Panc1 (cell line): ENCODE data around the gene NPNT. TPM values are rescaled to one million over a fixed set of nuclear protein-coding genes. Genes with fewer than 3 reads are reported as not detected.

Source experiments
- ATAC-seq: fragments of 200-7000 bp; cut with Tn5 transposase; 2 replicates; pipeline ENCODE4 v1.9.1; 2020; ENCODE audit warnings: mild to moderate bottlenecking, moderate library complexity
- BruUV-seq: library from RNA; stranded (reverse); fragments of 400-500 nt; replicated peaks from 2 replicates; lab custom pipeline; 2021; lab: Mats Ljungman, UMichigan
- CTCF ChIA-PET: fragments of 300-600 bp; sonication (Branson Sonifier 250); formaldehyde crosslinking; loops from one replicate; lab custom pipeline; 2022; ENCODE audit warnings: antibody characterized with exemption; lab: Charles Lee
- POLR2A ChIA-PET: fragments of 300-600 bp; sonication (Branson Sonifier 250); formaldehyde crosslinking; loops from one replicate; lab custom pipeline; 2022; ENCODE audit warnings: antibody characterized with exemption; lab: Charles Lee
- DNase-seq: peaks from one replicate; pipeline ENCODE4 v3.0.0-alpha.2; 2010; ENCODE audit warnings: low read depth, low spot score
- H3K27ac ChIP-seq: 2 replicates; pipeline ENCODE4 v1.5.1; 2011; ENCODE audit warnings: mild to moderate bottlenecking, low read length, inconsistent platforms
- H3K27me3 ChIP-seq: fragments of 200-500 bp; sonication (Bioruptor generic); 2 replicates; pipeline ENCODE4 v1.6.0; 2014; ENCODE audit warnings: low read length, inconsistent platforms; ENCODE audit not compliant: control insufficient read depth, insufficient read depth
- H3K36me3 ChIP-seq: fragments of 200-500 bp; sonication (Bioruptor generic); 2 replicates; pipeline ENCODE4 v1.5.1; 2014; ENCODE audit warnings: inconsistent platforms, mild to moderate bottlenecking, low read length, moderate library complexity; ENCODE audit not compliant: control insufficient read depth, insufficient read depth
- H3K4me1 ChIP-seq: 2 replicates; pipeline ENCODE4 v1.5.1; 2011; ENCODE audit warnings: inconsistent platforms, mild to moderate bottlenecking, low read length, moderate library complexity; ENCODE audit not compliant: control insufficient read depth, insufficient read depth
- H3K4me3 ChIP-seq, 2 experiments: 2 replicates each; pipeline ENCODE4 v1.5.1; 2011 to 2012; ENCODE audit warnings: low read depth in 2 of 2, low read length in 2 of 2, mild to moderate bottlenecking in 2 of 2, inconsistent platforms in 1 of 2, moderate library complexity in 1 of 2
- H3K9me3 ChIP-seq: fragments of 200-500 bp; sonication (Bioruptor generic); 2 replicates; pipeline ENCODE4 v1.5.1; 2014; ENCODE audit warnings: low read depth, mild to moderate bottlenecking, inconsistent platforms, low read length, moderate library complexity; ENCODE audit not compliant: control insufficient read depth, insufficient read depth
- POLR2AphosphoS5 ChIP-seq: IDR thresholded peaks from 2 replicates; pipeline ENCODE4 v1.6.1; 2012; ENCODE audit warnings: mild to moderate bottlenecking, low read depth, low read length, moderate library complexity
- SIN3A ChIP-seq: IDR thresholded peaks from 2 replicates; pipeline ENCODE4 v1.6.1; 2012; ENCODE audit warnings: low read depth, mild to moderate bottlenecking, low read length, moderate library complexity, borderline replicate concordance; ENCODE audit not compliant: insufficient read depth
- TCF7L2 ChIP-seq: IDR thresholded peaks from 2 replicates; pipeline ENCODE4 v1.6.1; 2011; ENCODE audit warnings: mild to moderate bottlenecking, low read depth, low read length, inconsistent platforms
- in situ Hi-C: cut with HindIII; loops from 2 replicates; pipeline ENCODE4 v1.10.0; 2016; ENCODE audit warnings: low sequenced_read_pairs, low pct_unique_long_range_greater_than_20kb
- intact Hi-C: fragments of 100-400 bp; cut with micrococcal nuclease; formaldehyde crosslinking; loops from one replicate; pipeline ENCODE4 v1.10.0; 2022; ENCODE audit not compliant: unreplicated experiment
- total RNA-seq: library from RNA; stranded (reverse); gene quantifications from one replicate; pipeline ENCODE4 v1.2.1, GENCODE V29; 2021; ENCODE audit not compliant: unreplicated experiment
- TF ChIP-seq, protein P1 (sequence below): fragments of 450-650 bp; IDR thresholded peaks from 2 replicates; pipeline ENCODE4 v1.5.1; 2017; ENCODE audit warnings: mild to moderate bottlenecking
- TF ChIP-seq, protein P2 (sequence below), 2 experiments: IDR thresholded peaks; 2 replicates each; pipeline ENCODE4 v1.6.1; 2011 to 2012; ENCODE audit warnings: low read depth in 2 of 2, control low read depth in 1 of 2, low read length in 1 of 2, mild to moderate bottlenecking in 1 of 2, moderate library complexity in 1 of 2; ENCODE audit not compliant: insufficient read depth in 1 of 2

Gene NPNT
- total RNA-seq, 1 experiment from 2014 or later: 1.9 TPM

DNA sequence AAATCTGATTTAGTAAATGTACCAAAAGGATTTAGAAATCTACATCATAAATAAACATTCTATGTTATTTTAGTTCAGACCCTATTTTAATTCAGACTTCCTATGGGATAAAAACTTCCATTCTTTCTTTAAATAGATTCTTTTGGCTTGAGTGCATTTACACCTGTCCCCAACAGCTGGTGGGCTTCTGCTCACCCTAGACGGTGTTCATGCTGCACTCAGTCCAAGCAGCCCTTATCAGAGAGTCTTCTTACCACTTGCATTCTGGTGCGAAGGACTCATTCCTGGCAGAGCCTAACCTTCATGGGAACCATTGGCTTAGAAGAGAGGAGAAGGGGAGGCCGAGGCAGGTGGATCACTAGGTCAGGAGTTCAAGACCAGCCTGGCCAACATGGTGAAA is 57.3 kb downstream of the NPNT start:
- ChIA-PET CTCF (no interaction called here), POLR2A (no interaction called here)
- BruUV-seq: no TSS peak
- no peaks in the 10 kb centered on the region for H3K36me3 ChIP-seq
- no peak for DNase-seq
- H3K9me3 ChIP-seq: no peaks in the 10 kb centered on the region
- TF ChIP-seq TCF7L2: no peak
- TF ChIP-seq POLR2AphosphoS5: no peak
- TF ChIP-seq, protein P1, sequence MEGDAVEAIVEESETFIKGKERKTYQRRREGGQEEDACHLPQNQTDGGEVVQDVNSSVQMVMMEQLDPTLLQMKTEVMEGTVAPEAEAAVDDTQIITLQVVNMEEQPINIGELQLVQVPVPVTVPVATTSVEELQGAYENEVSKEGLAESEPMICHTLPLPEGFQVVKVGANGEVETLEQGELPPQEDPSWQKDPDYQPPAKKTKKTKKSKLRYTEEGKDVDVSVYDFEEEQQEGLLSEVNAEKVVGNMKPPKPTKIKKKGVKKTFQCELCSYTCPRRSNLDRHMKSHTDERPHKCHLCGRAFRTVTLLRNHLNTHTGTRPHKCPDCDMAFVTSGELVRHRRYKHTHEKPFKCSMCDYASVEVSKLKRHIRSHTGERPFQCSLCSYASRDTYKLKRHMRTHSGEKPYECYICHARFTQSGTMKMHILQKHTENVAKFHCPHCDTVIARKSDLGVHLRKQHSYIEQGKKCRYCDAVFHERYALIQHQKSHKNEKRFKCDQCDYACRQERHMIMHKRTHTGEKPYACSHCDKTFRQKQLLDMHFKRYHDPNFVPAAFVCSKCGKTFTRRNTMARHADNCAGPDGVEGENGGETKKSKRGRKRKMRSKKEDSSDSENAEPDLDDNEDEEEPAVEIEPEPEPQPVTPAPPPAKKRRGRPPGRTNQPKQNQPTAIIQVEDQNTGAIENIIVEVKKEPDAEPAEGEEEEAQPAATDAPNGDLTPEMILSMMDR: no peak
- TF ChIP-seq, protein P2, sequence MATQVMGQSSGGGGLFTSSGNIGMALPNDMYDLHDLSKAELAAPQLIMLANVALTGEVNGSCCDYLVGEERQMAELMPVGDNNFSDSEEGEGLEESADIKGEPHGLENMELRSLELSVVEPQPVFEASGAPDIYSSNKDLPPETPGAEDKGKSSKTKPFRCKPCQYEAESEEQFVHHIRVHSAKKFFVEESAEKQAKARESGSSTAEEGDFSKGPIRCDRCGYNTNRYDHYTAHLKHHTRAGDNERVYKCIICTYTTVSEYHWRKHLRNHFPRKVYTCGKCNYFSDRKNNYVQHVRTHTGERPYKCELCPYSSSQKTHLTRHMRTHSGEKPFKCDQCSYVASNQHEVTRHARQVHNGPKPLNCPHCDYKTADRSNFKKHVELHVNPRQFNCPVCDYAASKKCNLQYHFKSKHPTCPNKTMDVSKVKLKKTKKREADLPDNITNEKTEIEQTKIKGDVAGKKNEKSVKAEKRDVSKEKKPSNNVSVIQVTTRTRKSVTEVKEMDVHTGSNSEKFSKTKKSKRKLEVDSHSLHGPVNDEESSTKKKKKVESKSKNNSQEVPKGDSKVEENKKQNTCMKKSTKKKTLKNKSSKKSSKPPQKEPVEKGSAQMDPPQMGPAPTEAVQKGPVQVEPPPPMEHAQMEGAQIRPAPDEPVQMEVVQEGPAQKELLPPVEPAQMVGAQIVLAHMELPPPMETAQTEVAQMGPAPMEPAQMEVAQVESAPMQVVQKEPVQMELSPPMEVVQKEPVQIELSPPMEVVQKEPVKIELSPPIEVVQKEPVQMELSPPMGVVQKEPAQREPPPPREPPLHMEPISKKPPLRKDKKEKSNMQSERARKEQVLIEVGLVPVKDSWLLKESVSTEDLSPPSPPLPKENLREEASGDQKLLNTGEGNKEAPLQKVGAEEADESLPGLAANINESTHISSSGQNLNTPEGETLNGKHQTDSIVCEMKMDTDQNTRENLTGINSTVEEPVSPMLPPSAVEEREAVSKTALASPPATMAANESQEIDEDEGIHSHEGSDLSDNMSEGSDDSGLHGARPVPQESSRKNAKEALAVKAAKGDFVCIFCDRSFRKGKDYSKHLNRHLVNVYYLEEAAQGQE (IDR thresholded peaks at IDR 0.05; ENCODE audit: insufficient read depth in 1 of 2, low read depth in 2 of 2, low read length in 1 of 2): no peak
- TF ChIP-seq SIN3A: no peak
- H3K27me3 ChIP-seq: no peaks in the 10 kb centered on the region
- in situ Hi-C loops (no loop called here), intact Hi-C loops (no loop called here)
- H3K4me3 ChIP-seq: no peak overlapping the region
- H3K4me1 ChIP-seq: no peaks in the 10 kb centered on the region
- H3K27ac ChIP-seq: no peak overlapping the region
- no peak for ATAC-seq

DNA sequence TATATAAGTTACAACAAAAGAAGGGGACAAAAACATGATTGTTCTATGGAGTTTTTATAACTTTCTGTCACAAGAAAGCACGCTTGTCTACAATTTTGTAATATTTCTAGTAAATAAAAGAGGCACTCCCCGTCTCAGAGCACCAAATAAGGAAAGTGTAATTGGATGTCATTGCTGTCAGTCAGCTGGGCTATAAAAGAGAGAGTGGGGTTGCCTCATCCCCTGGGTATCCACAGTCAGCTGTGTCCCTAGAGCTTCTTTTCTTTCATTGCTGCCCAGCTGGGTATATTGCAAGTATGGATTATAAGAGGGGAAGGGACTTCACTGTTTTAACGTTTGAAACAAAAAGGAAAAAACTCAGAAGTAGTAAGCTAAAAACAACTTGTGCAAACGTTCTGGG is 61.3 kb downstream of the NPNT start:
- no peak for ATAC-seq
- Histone ChIP-seq H3K9me3 (no peaks in the 10 kb centered on the region), H3K27me3 (no peaks in the 10 kb centered on the region), H3K36me3 (no peaks in the 10 kb centered on the region), H3K27ac (no peak overlapping the region), H3K4me3 (no peak overlapping the region), H3K4me1 (no peaks in the 10 kb centered on the region)
- BruUV-seq: no TSS peak
- in situ Hi-C loops: no loop called here
- no peak for DNase-seq
- CTCF ChIA-PET: interaction anchor here (0.8 kb wide), 1 partner anchor 39 kb away, joined by 3 read pairs; no protein-coding TSS in a partner anchor
- POLR2A ChIA-PET: no interaction called here
- intact Hi-C loops: no loop called here
- TF ChIP-seq, protein P2 (IDR thresholded peaks at IDR 0.05; ENCODE audit: insufficient read depth in 1 of 2, low read depth in 2 of 2, low read length in 1 of 2): no peak
- no peak for TF ChIP-seq POLR2AphosphoS5
- TF ChIP-seq, protein P1: no peak
